GM19043 (cell line): ENCODE measurements around the gene AGPAT3.

Experiments
- ATAC-seq: cut with Tn5 transposase; IDR thresholded peaks from one replicate; pipeline ENCODE4 v1.9.1; 2021; ENCODE audit warnings: low read depth; ENCODE audit not compliant: unreplicated experiment

The AGPAT3 gene

GRCh38 chr21:43919871-43920801 lies 55.1 kb downstream of the AGPAT3 start:
- ATAC-seq, result no peak

DNA sequence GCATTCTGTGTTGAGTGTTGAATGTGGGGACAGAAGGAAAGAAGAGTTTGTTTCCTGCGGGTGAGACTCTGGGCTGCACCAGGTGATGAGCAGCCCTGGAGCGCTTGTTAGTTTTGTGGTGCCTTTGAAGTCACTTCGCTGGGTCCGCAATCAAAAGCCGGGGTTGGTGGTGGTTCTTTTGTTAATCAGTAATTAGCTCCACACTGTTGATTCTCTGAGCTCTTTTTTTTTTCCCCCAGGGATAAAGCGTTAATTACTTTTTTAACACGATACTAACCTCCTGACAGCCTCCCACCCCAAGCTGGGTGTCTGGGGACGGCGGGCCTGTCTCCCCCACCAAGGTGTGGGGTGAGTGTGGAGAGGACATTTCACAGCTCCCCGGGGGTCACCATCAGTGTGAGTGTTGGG lies 56.6 kb downstream of the AGPAT3 start:
- ATAC-seq, result no peak

DNA sequence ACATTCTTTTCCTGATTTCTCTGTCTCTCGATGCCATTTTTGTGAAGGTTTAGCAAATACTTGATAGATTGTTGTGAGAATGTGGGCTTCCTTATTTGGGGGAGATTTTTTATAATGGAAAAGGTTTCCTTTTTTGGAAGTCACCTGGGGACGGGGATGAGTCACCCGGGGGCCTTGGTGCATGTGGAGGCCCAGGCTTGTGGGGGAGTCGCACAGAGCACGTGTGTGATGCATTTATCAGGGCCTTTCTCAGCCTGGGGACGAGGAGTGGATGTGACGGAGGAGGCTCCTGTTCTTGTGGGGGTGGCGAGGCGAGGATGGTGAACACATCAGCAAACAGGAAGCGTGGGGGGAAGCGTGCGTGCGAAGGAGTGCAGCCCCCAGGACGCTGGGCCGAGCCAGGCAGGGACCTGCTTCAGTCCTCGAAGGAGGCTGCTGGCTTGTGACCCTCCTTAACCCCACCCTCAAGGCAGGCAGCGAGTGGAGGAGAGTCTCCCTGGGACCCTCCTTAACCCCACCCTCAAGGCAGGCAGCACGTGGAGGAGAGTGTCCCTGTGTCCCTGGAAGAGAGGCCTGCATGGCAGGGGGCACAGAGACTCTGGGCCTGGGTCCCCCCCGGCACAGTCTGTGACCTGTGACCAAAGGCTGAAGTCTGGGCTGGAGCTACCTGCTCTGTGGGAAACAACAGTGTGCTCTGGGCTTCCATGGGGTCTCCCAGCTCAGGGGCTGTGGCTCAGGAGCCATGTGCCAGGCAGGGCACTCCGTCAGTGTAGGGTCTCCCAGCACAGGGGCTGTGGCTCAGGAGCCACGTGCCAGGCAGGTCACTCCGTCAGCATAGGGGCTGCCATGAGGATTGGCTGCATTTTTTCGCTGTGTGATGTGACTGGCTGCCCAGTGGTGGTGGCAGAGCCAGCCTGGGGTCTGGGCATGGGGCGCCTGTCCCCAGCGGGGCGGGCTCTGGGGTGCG lies 57.2 kb downstream of the AGPAT3 start:
- ATAC-seq, result no peak

GRCh38 chr21:43922949-43923348 lies 57.9 kb downstream of the AGPAT3 start:
- ATAC-seq, result no peak

GRCh38 chr21:43923391-43923790 lies 58.4 kb downstream of the AGPAT3 start:
- ATAC-seq, result no peak

GRCh38 chr21:43924421-43925095 lies 59.5 kb downstream of the AGPAT3 start:
- ATAC-seq, result no peak

DNA sequence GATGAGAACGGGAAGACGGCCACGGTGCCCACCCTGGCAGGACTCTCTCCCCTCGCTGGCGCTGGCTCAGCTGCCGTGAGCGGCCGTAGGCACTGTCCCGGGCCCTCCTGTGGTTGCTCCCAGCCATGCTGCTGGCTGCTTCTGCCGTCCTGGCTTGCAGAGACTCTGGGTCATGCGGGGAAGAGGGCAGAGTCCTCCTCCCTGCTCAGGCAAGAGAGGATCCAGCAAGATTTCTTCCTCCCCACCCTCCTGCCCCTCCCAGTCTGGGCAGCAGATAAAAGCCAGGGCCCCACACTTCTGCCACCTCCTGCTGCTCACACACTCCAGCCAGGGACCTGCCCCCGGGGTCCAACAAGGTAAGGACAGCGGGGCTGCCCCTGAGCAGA lies 60.1 kb downstream of the AGPAT3 start:
- no peak for ATAC-seq

DNA sequence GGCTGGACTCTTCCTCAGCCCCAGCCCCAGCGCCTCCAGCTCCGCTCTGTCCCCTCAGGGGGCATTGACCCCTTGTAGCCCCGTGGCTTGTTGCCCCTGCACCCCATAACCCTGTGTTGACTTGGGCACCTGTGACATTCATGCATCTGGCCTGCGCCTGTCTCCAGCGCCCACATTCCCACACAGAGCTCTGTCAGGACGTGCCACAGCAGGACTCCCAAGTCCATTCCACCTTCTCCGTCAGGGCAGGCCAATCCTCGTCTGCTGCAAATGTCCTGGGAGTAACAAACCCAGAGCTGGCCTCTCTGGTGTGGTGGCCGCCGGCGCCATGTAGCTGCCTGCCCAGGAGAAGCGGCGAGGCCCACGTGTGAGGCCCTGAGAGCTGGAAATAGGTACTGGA lies 60.6 kb downstream of the AGPAT3 start:
- ATAC-seq, result no peak

DNA sequence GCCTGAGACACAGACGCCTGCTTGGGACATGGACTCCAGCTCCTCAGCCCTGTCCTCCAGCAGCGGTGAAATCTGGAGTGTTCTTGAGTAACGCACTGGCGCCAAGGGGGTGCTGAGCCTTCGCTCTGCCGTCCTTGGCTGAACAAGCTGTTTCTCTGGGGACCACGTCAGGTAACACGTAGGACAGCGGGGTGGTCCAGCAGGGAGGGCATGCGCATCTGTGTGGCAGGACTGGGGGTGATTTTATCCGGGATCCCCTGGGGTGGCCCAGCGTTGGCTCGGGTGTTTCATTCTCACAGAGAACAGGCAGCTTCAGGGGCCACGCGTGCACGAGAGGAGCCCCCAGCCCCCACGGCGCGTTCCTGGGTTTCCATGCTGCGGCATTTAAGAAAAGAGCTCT lies 61.2 kb downstream of the AGPAT3 start:
- ATAC-seq, result no peak

GRCh38 chr21:43927591-43928221 lies 62.7 kb downstream of the AGPAT3 start:
- no peak for ATAC-seq

- ATAC-seq, result no peak
Observed at GRCh38 chr21:43928222-43929125, 63.5 kb downstream of the AGPAT3 start.

GRCh38 chr21:43929217-43929971 lies 64.4 kb downstream of the AGPAT3 start:
- no peak for ATAC-seq

DNA sequence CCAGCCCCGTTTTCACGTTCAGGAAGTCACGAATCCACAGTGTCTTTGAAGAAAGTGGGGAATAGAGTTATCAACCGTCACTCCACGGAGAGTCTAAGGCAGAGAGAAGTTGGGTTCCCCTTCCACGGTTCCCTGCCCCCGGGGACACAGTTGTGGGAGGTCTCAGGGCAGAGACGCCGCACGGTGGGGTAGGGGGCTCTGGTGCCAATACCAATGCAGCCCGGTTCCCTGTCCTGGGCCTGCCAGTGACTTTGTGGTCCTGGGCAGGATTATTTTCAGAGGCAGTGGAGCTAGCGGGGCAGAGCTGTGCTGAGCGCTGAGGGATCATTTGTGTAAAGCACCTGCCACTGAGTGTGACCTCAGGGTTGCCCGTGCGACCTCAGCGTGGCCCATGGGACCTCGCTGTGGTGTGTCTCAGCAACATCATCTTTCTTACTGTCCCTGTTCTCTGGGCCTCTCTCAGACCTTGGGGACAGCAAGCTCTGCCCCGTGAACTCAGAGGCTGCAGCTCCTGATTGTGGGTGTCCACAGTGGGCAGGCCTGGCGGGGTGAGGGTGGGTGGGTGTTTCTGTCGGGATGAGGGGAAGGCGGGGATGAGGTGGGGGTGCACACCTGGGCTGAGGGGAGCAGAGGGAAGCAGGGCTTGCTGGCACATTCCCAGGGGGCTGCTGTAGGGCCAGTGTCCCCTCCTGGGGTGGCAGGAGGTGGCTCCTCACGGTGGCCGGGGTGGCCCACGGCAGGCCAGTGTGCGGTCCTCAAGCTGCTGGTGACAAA lies 65.2 kb downstream of the AGPAT3 start:
- no peak for ATAC-seq

DNA sequence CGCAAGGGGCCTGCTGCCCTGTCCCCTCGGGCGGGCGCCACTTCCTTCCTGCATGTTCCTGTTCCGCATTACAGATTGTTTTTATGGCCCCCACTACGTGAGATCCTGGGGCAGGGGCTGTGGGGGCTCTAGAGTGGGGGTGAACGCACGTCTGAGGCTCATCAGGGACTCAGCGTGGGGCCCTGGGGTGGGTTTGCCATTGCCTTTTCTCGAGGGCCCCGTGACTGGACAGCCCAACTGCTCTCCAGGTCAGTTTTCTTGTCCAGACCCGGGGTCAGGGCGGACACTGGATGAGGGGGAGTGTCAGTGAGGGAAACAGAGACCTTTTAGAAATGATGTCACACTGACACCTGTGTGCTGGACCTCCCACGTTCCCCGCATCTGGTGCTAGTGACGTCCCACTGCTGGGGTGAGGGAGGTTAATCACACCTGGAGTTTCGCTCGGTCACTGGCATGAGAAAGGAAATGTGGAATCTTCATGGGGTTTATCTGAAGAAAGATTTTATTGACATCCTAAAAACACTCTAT lies 65.9 kb downstream of the AGPAT3 start:
- ATAC-seq, result no peak

- no peak for ATAC-seq
Observed at GRCh38 chr21:43931489-43931888, 66.5 kb downstream of the AGPAT3 start.

DNA sequence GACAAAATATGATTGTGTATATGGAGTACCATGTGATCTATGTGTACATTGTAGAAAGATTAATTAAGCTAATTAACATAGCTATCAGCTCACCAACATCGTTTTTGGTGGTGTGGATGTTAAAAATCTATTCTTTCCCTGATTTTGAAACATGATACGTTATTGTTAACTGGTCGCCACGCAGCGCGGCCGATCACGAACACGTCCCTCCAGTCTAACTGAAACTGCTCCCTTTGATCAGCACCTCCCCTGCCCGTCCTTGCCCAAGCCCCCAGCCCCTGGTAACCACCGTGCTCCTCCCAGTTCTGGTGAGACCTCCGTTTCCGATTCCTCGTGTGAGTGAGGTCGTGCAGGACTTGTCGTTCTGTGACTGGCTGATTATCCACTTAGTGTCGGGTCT lies 67.0 kb downstream of the AGPAT3 start:
- no peak for ATAC-seq

DNA sequence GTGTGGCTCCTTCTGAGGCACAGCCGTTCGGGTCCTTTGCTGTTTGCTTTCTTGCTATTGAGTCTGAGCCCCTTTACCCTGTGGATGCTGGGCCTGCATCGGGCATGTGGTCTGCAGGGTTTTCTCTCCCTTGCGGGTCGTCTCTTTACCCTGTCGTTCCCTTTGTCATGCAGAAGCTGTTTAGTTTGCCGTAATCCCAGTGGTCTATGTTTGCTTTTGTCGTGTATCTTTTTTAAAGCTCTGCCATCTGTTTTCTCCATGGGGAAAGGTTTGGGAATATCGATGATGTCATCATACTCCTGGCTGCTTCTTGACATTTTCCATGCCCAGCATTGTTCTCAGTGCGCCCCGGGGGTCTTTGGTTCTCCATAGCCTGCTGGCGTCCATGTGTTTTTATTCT lies 68.2 kb downstream of the AGPAT3 start:
- no peak for ATAC-seq

DNA sequence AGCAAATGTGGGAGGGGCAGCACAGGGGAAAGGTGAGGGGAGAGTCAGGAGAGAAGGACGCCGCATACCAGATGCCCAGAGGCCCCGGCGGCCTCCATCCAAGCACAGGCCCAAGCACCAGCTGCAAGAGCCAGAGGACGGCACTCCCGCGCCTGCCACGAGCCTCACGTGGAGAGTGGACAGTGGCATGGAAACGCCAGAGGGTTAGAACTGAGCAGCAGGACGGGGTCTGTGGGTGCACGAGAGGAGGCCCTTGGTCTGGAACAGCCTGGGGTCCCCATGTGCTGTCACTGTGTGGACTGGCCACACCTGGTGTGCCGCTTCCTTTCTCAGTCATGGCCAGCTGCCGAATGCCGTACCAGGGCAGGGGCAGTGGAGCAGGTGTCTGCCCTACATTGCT lies 68.7 kb downstream of the AGPAT3 start:
- no peak for ATAC-seq
